Activated CD4-positive, CD25-positive, alpha-beta regulatory T cell treated with anti-CD3 and anti-CD28 coated beads, Interleukin-2, amount 50 U/mL, for 72 hours (primary cell): ENCODE results near the gene NEK1.

ENCODE experiments used
- DNase-seq: peaks from one replicate; pipeline ENCODE4 v3.0.0; 2021

NEK1 gene

DNA sequence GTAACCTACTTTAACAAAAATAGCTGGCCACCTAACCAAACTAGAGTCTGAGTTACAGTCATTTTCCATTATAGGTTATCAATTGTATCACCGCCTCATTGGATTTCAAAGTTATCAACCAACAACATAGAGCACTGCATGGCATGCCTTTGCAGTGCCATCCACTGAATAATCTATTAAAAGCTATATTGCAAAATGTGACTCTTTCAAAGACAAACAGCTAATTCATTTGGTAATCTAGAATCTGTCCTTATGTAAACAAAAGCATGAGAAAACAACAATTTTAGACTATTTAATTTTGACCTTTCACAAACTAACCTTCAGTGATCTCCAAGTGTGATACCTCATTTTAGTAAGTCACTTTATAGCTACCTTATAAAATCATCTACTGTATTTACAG is 197.5 kb downstream of the NEK1 start:
- no peak for DNase-seq

DNA sequence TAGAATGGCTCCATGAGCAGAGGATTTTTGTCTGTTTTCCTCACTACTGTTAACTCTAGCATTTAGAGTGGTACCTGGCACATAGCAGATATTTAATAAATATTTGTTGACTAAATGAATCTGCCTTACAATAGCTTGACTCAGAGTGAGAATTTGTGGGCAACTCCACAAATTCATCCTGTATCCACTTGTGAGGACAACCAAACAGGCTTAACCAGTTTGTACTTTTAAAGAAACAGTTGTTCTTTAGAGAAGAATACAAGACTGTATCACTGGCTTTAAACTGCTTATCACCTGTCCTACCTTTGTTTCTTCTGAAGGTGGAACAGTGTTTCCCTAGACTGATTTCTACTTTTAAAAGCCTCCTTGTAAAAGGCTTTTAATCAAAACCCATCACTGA is 200.3 kb downstream of the NEK1 start:
- no peak for DNase-seq

DNA sequence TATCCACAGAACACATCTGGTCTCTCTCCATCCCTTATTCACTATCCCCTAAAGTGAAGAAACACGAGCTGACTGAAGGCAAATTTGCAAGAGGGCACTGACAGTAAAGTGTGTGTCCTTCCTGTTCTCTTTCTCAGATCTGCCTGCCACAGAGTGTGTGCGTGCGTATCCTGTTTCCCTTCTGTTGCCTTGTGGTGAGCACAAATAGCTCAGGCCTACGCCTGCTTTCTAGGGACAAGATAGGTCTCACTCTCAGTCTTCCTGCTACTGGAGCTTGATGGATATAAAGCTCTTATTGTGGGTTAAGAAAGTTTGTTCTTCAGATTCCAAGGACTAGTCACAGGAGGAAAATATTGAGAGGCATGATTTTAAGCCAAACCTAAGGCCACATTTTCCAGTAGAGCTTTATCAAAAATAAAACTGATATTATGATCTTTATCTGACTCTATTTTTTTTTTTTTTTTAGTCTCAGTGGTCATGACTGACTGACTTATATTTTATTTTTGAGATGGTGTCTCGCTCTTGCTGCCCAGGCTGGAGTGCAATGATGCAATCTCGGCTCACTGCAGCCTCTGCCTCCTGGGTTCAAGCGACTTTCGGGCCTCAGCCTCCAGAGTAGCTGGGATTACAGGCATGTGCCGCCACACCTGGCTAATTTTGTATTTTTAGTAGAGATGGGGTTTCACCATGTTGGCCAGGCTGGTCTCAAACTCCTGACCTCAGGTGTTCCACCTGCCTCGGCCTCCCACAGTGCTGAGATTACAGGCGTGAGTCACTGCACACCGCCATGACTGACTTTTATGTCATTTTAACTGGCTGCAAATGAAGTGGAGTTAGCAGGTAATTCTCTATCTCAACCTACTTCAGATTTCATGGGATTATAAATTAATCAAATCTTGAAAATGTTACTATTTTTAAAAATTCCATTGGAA is 201.3 kb downstream of the NEK1 start:
- DNase-seq, result no peak

DNA sequence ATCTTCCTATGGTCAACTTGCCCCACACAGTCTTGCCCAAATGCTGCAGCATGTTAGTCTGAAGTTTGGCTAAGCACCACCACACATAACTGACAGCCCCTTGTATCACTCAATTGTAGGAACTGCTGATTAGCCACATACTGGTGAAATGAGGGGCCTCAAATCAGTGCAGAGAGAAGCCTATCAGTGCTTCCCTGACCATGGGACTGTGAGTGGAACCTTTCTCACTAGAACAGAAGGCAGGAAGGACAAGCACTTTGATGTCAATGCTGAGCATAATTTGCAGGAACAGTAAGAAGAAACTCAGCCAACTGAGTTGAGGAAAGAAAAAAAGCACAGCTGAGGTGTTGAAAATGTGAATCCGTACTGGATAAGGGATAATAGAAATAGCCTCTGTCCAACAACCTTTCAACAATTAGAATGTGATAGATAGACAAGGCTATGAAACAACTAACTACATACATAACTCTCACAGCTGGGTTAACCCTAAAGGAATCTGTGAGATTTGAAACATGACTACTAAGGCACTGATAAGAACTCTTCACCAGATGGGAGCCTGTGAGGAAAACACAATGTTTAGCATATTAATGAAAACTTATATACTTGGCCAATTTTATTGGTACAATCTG is 205.1 kb downstream of the NEK1 start:
- DNase-seq, result no peak

DNA sequence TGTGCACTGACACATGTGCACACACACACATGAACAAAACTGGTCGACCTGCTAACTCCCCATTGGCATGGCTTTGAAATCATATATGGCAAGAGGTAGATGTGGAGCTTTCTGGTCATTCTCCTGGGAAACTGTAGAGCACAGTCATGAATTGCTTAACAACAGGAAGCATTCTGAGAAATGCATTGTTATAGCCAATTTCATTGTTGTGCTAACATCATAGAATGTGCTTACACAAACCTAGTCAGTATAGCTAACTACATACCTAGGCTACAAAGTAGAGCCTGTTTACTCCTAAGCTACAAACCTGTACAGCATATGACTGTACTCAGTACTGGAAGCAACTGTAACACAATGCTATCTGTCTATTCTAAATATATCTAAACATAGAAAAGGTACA is 207.4 kb downstream of the NEK1 start:
- no peak for DNase-seq

DNA sequence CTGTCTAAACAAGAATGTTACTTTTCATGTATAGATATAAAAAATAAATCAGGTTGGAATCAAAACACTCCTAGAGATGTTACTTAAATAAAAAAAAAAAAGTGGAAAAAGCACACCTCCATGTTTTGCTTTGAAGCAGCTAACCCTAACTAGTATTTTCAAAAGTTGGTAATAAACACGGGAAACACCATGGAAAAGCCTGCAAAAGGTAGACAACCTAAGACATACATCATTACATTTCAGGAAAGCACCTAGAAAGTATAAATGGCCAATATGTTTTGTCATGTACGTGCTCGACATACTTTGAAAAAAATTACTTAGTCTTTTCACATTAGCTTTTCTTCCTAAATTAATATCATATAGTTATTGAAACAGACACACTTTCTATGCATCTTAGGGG is 211.6 kb downstream of the NEK1 start:
- no peak for DNase-seq

DNA sequence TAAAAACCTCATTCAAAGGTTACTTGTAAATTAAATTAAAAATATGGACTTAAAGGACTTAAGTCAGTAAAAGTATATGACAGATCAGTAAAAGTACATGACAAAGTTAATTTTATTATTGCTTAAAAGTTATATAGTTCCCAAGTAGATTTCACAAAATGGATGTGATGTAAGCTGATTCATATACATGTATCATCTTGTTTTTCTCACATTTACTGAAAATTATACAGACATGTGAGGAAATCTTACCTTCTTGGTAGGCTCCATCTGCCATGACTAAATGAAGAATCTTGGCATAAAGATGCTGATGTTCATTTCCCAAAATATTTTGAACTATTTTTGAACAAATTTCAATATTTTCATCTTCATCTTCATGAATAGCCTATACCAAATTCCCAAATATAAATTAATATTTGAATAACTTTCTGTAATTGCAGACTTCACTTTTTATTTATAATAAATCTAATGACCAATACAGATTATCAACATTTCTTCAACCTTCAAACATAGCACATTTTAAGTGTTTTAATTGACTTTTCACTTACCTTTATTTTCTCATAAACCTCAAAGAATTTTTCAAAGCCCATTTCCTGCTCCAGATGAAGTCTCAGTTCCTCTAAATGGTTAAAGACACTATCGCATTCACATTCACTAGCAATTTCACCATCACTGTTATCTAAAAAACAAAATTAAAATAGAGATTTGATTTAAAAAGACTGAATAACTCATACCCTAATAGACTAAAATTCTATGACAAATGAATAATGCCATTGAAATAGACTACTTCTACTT is 212.2 kb downstream of the NEK1 start:
- DNase-seq, result no peak

DNA sequence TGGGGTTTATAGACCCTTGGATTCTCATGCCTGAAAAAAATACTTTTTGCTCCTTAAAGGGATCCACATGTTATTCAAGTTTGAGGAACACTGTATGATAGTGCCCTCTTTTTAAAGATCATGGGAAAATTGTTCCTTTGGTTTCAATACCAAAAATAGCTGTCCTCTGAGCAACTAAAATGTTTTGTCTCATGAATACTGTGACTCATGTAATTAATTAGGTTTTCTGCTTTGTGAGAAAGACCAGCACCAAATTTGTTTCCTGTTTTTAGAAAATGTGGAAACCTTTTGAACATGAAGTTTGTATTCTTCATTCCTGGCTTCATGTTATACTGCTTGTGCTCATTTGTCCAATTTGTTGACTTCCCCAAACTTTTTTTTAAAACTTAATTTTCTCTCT is 214.1 kb downstream of the NEK1 start:
- DNase-seq, result no peak

DNA sequence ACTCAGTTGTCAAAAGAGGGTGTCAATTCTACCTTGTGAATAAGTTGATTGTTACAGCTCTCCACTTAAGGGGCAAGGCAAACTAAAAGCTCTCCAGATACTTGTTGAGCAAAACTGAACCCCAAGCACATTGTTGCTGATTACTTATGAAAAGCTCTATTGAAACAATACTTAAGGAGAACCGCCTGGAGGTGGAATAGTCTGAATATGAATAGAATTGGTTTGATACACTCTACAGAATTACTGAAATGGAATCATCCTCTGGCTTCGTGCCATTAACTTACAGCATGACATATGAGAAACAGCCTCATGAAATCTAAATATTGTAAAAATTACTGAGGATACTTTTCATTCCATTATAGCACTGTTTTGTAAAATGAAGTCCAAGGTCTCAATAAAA is 214.6 kb downstream of the NEK1 start:
- no peak for DNase-seq

DNA sequence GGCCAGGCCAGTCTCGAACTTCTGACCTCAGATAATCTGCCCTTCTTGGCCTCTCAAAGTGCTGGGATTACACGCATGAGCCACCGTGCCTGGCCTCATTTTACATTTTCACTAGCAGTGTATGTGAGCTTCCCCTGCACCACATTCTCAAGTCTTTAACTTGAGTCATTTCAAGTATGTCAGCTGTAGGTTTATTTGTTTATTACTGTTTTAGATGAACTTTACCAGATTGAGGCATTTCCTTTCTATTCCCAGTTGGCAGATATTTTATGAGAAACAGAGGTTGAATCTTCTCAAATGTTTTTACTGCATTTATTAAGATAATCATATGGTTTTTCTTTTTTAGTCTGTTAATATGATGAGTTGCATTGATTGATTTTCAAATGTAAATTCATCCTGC is 227.0 kb downstream of the NEK1 start:
- no peak for DNase-seq

DNA sequence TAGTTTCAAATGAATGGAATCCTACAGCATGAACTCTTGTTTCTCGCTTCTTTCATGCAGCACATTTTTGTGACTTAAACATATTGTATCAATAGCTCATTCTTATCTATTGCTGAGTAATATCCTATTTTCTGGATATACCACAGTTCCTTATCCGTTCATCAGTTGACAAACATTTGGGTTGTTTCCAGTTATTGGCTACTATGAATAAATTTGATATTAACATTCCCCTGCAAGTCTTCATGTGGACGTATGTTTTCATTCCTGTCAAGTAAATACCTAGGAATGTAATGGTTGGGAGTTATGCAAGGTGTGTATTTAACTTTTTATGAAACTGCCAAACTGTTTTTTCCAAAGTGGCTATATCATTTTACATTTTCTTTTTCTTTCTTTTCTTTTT is 227.6 kb downstream of the NEK1 start:
- no peak for DNase-seq

DNA sequence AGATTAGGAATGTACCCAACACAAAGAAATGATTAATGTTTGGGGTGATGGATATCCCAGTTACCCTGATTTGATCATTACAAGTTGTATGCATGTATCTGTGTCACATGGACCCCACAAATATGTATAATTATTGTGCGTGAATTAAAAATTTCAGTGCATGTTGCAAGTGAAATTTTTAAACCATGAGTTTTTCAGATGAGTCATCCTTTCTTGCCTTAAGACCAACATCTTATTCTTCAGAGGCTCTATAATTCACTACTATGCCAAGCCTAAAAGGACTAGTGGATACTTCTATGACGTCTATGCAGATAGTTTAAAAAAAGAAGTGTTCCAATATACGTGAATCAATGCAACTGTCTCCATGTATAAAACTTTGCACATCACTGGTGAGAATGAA is 228.7 kb downstream of the NEK1 start:
- no peak for DNase-seq

DNA sequence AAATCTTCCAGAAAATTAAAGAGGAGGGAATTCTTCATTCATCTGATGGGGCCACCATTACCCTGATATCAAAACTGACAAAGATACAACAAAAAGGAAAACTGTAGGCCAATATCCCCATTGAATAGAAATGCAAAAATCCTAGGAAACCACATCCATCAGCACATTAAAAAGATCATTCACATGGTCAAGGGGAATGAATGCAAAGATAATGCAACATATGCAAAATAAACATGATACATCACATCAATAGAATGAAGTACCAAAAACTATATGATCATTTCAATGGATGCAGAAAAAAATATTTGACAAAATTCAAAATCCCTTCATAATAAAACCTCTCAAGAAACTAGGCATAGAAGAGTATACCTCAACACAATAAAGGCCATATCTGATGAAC is 232.7 kb downstream of the NEK1 start:
- DNase-seq, result no peak

DNA sequence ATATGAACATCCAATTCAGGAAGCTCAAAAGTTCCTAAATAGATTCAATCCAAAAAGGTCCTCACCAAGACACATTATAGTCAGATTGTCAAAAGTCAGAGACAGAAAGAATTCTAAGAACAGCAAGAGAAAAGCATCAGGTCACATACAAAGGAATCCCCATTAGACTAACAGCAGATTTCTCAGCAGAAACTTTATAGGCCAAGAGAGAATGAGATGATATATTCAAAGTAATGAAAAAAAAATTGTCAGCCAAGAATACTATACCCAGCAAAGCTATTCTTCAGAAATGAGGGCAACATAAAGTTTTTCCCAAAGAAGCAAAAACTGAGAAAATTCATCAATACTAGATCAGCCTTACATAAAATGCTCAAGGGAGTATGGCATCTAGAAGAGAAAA is 235.0 kb downstream of the NEK1 start:
- no peak for DNase-seq

DNA sequence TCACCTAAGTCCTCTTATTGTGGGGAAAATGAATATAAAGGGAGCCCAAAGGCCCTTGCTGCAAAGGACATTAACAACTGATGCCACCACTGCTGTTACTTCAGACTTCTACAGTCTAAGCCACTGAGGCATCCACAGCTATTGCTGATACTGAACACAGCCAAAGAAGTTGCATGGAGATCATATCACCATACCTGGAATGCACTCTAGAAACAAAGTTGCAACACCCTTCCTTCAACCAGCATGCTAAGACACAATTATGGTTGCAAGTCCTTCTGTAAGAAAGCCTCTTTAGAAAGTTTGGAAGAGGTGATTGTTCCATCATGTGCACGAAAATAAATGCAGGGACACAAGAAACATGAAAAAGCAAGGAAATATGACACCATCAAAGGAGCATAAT is 236.0 kb downstream of the NEK1 start:
- no peak for DNase-seq

DNA sequence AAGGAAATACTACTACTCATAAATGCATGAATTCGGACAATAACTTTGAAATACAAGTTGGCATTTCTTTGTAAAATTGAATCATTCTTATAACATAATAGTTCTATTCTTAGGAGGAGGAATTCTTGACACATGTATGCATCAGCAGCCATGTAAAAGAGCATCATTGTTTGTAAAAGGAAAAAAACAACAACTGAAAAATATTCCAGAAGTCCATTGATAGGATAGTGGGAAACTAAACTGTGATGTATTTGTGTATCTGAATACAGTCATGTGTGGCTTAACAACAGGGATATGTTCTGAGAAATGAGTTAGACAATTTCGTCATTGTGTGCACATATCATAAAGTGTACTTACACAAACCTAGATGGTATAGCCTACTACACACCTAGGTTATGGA is 239.6 kb downstream of the NEK1 start:
- DNase-seq, result no peak

DNA sequence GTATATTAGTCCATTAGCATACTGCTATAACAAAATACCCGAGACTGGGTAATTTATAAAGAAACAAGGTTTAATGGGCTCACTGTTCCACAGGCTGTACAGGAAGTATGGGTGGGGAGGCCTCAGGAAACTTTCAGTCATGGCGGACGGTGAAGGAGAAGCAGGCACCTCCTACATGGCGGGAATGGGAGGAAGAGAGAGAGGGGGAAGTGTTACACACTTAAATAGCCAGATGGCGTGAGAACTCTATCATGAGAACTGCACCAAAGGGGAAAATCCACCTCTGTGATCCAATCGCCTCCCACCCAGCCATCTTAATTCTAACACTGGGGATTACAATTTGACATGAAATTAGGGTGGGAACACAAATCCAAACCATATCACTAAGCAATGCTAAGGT is 242.7 kb downstream of the NEK1 start:
- DNase-seq, result no peak

DNA sequence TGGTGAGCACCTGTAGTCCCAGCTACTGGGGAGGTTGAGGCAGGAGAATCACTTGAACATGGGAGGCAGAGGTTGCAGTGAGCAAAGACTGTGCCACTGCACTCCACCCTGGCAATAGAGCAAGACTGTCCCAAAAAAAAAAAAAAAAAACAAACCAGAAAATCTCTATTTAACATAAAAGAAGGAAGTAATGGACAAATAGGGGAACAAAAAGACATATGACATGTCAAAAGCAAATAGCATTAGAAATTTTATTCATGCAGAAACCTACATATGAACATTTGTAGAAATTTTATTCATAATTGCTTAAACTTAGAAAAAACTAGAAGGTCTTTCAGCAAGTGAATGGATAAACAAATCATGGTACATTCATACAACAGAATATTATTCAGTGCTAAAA is 244.6 kb downstream of the NEK1 start:
- no peak for DNase-seq

DNA sequence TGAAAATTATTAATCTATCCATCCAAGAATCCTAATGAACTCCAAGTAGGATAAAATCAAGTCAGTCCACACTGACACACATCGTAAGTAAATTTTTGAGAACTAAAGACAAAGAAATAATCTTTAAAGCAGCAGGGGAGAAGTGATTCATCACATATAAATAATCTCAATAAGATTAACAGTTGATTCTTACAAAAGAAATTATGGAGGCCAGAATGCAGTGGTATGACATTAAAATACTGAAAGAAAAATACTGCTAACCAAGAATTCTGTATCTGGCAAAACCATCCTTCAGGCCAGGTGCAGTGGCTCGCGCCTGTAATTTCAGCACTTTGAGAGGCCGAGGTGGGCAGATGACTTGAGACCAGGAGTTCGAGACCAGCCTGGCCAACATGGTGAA is 245.6 kb downstream of the NEK1 start:
- no peak for DNase-seq

DNA sequence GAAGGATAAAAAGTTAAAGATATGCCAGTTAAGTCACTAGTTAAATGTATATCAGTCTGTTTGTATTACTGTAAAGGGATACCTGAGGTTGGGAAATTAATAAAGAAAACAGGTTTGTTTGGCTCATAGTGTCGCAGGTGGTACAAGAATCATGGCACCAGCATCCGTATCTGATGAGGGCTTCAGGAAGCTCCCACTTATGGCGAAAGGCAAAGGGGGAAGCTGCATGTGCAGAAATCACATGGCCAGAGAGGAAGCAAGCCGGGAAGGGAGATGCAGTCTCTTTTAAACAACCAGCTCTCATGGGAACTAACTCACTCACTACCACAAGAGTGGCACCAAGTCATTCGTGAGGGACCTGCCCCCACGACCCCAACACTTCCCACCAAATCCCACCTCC is 249.8 kb downstream of the NEK1 start:
- DNase-seq, result no peak

DNA sequence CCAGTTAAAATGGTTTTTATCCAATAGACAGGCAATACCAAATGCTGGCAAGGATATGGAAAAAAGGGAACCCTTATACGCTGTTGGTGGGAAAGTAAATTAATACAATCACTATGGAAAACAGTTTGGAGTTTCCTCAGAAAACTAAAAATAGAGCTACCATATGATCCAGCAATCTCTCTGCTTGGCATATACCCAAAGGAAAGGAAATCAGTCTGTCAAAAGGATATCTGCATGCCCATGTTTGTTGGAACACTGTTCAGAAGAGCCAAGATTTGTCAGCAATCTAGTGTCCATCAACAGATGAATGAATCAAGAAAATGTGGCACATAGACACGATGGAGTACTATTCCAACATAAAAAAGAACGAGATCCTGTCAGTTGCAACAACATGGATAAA is 250.6 kb downstream of the NEK1 start:
- DNase-seq, result no peak

DNA sequence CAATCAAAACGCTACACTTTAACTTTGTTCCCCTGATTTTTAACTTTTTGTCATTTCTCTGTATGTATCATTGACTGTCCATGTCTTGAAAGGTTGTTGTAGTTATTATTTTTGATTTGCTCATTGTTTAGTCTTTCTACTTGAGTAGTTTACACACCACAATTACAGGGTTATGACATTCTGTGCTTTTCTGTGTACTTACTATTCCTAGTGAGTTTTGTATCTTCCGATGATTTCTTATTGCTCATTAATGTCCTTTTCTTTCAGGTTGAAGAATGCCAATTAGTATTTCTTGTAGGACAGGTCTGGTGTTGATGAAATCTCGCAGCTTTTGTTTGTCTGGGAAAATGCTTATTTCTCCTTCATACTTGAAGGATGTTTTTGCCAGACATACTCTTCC is 252.4 kb downstream of the NEK1 start:
- no peak for DNase-seq

DNA sequence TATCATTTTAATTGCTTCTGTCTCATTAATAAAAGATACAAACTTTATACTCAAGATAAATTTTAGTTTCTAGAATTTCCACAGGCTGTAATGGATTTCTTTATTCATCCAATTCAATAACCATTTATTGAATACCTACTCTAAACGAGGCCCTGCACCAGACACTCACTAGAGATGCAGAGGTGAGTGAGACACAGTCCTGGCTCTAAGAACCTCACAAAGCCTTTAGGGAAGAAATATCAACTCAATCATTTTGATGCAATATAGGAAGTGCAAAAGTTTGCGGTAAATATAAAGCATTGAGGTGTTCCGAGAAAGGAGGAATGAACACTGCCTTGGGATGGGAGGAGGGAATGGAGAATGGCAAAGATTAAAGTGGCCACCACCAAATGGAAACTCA is 260.0 kb downstream of the NEK1 start:
- no peak for DNase-seq

DNA sequence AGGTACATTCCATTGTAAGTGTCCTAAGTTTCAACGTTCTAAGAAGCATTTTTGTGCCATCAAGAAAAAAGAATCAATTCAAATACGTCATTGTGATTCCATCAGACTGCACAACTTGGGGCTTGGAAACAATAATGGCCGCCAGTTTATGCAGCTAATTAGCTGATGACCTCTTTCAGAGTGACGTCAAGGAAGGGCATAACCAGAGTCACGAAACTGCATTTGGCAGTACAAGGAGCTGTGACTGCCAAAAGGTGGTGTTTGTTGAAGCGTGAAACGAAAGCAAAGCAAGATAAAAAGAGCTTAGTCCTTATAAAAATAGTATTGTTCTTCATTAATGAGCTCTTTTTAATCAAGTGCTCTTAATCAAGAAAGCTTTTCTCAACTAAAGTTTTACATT is 260.5 kb downstream of the NEK1 start:
- DNase-seq, result no peak
